Esophagus squamous epithelium (tissue), 4 donors: ENCODE measurements around the gene GNPAT.

Experiments used
- CTCF ChIP-seq, 6 experiments: fragments of 450-650 bp in 4 of 6; fragments of 200-600 bp in 2 of 6; sonication (generic) in 2 of 6; IDR thresholded peaks; one replicate each; pipeline ENCODE4 v1.5.1; 2016 to 2019; ENCODE audit warnings: antibody characterized with exemption in 6 of 6, mild to moderate bottlenecking in 4 of 6, moderate library complexity in 4 of 6
- POLR2A ChIP-seq, 4 donors: fragments of 450-650 bp; IDR thresholded peaks; one replicate each; pipeline ENCODE4 v1.6.1; 2017; ENCODE audit warnings: antibody characterized with exemption in 4 of 4, mild to moderate bottlenecking in 4 of 4, moderate library complexity in 3 of 4

GRCh38 chr1:231248778-231249177 lies 7.8 kb downstream of the GNPAT start:
- TF ChIP-seq CTCF (IDR thresholded peaks at IDR 0.05) (no peak), POLR2A (IDR thresholded peaks at IDR 0.05) (no peak)
